HG03159 (cell line): ENCODE data around the gene YTHDC2.

Experiments used
- ATAC-seq: cut with Tn5 transposase; IDR thresholded peaks from one replicate; pipeline ENCODE4 v1.9.1; 2021; ENCODE audit warnings: mild to moderate bottlenecking, moderate library complexity; ENCODE audit not compliant: unreplicated experiment

YTHDC2 gene

DNA sequence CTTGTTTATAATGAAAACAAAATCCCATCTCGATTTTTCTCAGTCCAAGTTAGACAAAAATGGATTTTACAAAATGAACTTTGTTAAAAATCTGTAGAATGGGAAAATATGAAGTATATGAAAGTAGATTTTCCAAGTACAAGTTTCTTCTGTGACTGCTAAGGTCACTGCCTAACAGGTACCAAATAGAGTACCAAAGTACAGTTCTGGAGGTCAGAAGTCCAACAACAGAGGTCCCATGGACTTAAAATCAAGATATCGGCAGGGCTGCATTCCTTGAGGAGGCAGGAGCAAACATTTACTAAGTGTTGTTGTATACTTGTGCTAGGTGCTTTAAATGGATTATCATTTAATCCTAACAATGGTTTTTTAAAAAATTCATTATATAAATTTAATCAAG is 5.9 kb downstream of the YTHDC2 start:
- no peak for ATAC-seq

DNA sequence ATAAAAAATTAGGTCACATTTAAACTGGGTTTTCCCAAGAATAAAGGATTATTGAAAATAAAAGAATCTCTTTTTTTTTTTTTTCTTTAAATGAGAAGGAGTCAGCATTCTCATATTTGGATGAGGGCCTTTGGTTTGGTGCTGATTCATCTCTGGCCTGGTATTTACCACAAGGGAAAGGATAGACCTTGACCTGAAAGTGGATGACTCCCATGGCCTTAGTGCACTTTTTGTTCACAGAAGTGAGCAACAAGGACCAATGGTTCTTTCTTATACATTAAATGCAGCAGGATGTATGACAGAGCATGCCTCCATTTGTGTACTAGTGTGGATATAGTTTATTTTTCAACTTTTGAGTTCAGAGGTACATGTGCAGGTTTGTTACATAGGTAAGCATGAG is 6.9 kb downstream of the YTHDC2 start:
- ATAC-seq: peak; percentile 73

GRCh38 chr5:113520899-113521298 is 7.4 kb downstream of the YTHDC2 start:
- no peak for ATAC-seq

- no peak for ATAC-seq
These were observed 9.7 kb downstream of the YTHDC2 start for GRCh38 chr5:113523168-113523567.

DNA sequence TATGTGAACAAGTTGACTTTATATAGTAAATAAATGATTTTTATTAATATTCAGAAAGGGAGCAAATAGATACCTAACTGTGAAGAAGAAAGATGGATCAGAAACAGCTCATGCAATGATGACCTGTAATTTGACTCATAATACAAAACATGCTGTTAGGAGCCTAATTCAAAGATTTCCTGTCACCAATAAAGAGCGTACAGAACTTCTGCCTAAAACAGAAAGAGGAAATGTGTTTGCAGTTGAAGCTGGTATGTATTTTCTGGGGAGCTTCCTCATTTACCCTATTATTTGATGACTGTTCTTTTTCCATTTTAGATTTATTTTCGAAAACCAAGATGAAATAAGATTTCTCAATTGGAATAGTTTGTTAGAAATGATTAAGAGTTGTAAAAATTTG is 11.4 kb downstream of the YTHDC2 start:
- peak; percentile 69 for ATAC-seq

- ATAC-seq: no peak
These were observed 12.9 kb downstream of the YTHDC2 start for GRCh38 chr5:113526421-113526820.

DNA sequence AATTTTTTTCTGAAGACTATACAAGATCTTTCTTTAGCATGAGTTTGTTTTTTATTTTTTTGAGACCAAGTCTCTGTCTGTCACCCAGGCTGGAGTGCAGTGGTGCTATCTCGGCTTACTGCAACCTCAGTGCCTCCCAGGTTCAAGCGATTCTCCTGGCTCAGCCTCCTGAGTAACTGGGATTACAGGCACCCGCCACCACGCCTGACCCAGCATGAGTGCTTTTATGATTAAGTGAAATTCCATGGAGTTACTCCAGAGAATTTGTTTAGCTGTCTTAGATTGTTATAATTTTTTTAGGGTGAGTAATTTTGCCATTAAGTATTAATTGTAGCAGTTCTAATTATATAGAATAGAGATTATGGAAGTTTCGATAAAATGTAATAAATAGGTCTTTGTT is 14.3 kb downstream of the YTHDC2 start:
- ATAC-seq: no peak

DNA sequence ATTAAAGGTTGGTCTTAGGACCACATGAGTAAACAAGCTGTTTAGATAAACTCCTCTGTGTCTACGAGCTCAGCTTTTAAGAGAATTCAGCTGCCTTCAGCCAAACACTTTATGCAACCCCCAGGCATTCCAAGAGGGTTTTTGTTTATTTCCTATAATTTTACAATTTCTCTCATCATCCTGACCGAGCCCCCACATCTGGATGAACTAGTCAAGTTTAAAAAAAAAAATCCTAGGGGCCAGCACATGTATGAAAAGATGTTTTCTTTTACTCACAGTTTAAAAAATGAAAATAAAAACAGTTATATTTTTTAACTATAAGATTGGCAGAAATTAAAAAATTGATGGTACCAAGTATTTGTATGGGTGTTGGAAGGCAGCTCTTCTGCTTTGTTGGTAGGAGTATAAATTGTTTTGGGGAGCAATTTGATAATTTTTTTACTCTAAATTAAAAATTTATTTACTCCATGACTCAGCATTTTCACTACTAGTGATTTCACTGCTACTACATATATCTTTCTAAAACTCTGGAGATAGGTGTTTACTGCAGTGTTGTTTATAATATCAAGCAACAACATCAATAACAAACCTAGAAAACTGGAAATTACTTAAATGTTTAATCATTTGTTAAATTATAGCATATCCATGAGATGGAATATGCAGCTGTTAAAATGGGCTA is 18.1 kb downstream of the YTHDC2 start:
- no peak for ATAC-seq

DNA sequence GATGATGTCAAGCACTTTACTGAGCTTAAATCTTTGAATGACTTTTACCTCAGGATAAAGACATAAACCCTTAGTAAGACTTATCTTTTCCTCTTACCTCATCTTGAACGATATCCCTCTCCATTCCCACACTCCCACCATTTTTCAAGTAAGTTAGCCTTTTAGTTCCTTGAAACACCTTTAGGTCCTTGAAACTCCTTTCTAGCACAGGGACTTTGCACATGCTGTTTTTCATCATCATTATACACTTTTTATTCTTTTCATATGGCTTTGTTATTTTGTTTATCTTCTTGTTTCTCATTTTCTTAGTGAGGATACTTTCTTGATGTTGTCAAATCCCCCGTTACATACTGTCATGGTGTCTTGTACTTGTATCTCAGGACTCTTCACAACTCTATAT is 24.8 kb downstream of the YTHDC2 start:
- no peak for ATAC-seq

GRCh38 chr5:113546703-113547183 is 33.2 kb downstream of the YTHDC2 start:
- ATAC-seq: no peak

DNA sequence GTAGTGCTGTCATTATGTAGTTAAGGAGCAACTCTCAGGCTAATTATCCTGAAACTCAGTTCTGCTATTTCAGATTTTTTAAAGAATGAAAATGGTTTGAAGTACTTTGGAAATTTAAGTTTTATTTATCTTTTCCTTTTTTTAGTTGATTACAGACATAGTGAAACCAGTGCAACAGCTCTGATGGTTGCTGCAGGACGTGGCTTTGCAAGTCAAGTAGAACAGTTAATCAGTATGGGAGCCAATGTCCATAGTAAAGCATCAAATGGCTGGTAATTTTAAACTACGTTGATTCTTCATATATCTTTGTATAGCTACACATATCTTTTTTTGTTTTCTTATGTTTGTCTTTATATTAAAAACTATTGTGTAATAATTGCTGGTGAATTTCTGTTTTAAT is 34.9 kb downstream of the YTHDC2 start:
- ATAC-seq: peak; percentile 90

DNA sequence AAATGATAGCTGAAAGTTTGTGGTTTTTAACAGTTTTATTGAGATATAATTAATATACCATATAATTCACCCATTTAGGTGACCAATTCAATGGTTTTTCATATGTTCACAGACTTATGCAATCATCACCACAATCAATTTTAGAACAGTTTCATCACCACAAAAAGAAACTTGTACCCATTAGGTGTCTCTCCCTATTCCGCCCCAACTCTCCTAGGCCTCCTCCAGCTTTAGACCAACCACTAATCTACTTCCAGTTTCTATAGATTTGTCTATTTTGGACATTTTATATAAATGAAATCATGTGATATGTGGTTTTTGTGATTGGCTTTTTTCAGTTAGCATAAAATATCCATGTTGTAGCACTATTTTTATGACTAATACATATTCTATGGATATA is 38.6 kb downstream of the YTHDC2 start:
- ATAC-seq: no peak

DNA sequence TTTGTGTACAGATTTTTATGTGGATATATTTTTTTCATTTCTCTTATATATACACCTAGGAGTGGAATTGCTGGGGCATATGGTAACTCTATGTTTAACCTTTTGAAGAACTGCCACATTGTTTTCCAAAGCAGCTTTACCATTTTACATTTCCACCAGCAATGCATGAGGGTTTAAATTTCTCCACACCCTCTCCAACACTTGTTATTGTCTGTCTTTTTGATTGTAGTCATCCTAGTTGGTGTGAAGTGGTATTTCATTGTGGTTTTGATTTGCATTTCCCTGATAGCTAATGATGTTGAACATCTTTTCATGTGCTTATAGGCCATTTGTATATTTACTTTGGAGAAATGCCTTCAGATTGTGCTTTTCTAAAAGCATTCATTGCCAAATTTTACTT is 39.1 kb downstream of the YTHDC2 start:
- ATAC-seq: no peak

GRCh38 chr5:113562828-113563400 is 49.4 kb downstream of the YTHDC2 start:
- ATAC-seq: no peak

DNA sequence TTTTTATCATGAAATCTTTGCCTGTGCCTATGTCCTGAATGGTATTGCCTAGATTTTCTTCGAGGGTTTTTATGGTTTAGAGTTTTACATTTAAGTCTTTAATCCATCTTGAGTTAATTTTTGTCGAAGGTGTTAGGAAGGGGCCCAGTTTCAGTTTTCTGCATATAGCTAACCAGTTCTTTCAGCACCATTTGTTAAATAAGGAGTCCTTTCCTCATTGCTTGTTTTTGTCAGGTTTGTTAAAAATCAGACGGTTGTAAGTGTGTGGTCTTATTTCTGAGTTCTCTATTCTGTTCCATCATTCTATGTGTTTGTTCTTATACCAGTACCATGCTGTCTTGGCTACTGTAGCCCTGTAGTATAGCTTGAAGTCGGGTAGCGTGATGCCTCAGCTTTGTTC is 55.9 kb downstream of the YTHDC2 start:
- ATAC-seq: no peak

DNA sequence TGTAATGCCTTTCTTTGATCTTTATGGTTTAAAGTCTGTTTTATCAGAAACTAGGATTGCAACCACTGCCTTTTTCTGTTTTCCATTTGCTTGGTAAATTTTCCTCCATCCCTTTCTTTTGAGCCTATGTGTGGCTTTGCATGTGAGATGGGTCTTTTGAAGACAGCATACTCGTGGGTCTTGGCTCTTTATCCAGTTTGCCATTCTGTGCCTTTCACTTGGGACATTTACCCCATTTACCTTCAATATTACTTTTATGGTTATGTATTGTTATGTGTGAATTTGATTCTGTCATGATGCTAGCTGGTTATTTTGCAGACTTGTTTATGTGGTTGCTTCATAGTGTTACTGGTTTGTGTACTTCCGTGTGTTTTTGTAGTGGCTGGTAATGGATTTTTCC is 59.2 kb downstream of the YTHDC2 start:
- no peak for ATAC-seq

DNA sequence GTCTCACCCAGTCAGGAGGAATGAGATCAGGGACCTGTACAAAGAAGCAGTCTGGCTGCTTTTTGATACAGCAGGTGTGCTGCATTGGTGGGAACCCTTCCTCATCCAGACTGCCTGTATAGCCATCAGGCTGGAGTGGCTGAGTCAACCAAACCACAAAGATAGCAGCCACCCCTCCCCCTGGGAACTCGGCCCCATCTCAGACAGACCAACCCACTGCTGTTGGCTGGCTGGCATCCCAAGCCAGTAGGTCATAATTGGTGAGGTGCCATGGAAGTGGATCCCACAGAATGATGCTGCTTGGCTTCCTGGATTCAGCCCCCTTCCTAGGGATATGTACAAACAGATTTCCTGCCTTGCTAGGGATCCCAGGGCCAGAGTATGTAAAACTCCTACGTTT is 60.9 kb downstream of the YTHDC2 start:
- no peak for ATAC-seq

- ATAC-seq: no peak
These were observed 61.6 kb downstream of the YTHDC2 start for GRCh38 chr5:113575074-113575473.

DNA sequence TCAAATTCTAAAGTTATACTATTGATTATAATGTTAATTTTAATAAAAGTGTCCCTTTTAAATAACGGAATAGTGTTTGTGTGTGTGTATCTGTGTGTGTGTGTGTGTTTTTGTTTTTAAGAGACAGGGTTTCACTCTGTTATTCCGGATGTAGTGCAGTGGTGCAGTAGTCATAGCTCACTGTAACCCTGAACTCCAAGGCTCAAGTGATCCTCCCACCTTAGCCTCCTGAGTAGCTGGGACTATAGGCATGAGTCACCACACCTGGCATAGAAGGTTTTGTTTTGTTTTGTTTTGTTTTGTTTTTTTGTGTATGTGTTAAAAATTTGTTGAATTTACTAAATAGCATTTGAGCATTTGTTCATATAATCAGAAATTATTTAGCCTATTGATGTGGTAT is 64.6 kb downstream of the YTHDC2 start:
- no peak for ATAC-seq

DNA sequence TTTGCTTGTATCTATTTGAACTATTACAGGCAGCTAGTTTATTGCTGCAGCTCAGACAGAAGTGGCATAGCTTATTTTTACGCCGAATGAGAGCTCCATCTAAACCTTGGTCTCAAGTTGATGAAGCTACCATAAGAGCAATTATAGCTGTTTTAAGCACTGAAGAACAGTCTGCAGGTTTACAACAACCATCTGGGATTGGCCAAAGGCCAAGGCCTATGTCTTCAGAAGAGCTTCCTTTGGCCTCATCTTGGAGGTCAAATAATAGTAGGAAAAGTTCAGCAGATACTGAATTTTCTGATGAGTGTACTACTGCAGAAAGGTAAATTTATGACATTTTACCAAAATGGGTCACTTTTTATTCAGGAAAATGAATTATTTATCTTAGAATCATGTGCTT is 67.9 kb downstream of the YTHDC2 start:
- no peak for ATAC-seq

DNA sequence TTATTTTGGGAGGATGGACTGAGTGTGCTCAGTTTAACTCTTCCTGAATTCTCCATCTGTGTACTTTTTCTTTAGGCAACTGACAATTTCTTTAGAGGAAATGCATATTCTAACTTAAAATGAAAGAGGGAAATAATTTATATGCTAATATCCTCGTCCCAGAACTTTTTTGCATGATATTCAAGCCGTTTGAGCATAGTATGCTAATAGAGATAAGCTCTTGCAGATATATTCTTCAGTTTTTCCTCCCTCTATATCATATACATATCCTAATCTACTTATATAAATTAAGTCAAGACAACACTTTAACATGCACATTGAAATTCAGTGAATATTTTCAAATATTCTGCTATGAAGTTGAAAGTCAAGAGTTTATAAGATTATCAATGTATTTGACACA is 84.7 kb downstream of the YTHDC2 start:
- ATAC-seq: no peak

GRCh38 chr5:113598926-113599325 is 85.4 kb downstream of the YTHDC2 start:
- ATAC-seq: no peak
